CMK (cell line): ENCODE data around the gene C10orf90.

Experiments
- DNase-seq: peaks from one replicate; pipeline ENCODE4 v3.0.0-alpha.2; 2010; ENCODE audit warnings: low read depth

Gene C10orf90

GRCh38 chr10:126670056-126670894 is at the start of gene C10orf90:
C10orf90 (minus strand) TSS chr10:126670693; CDS start chr10:126670480, 213 bp downstream.
- DNase-seq = no peak

- no peak for DNase-seq
Observed at GRCh38 chr10:126716366-126716765, 45.9 kb upstream of the C10orf90 start.

- no peak for DNase-seq
Observed at GRCh38 chr10:126713594-126713993, 43.1 kb upstream of the C10orf90 start.

GRCh38 chr10:126712681-126713080 is 42.2 kb upstream of the C10orf90 start:
- no peak for DNase-seq

GRCh38 chr10:126705951-126706565 is 35.6 kb upstream of the C10orf90 start:
- DNase-seq = no peak

GRCh38 chr10:126705131-126705530 is 34.6 kb upstream of the C10orf90 start:
- DNase-seq = no peak

GRCh38 chr10:126704649-126705048 is 34.2 kb upstream of the C10orf90 start:
- DNase-seq = no peak

- no peak for DNase-seq
Observed at GRCh38 chr10:126702181-126702580, 31.7 kb upstream of the C10orf90 start.

- DNase-seq = no peak
Observed at GRCh38 chr10:126701526-126701925, 31.0 kb upstream of the C10orf90 start.

- DNase-seq = no peak
Observed at GRCh38 chr10:126696684-126697083, 26.2 kb upstream of the C10orf90 start.

GRCh38 chr10:126691456-126691855 is 21.0 kb upstream of the C10orf90 start:
- DNase-seq = no peak

- DNase-seq = no peak
Observed at GRCh38 chr10:126690534-126690933, 20.0 kb upstream of the C10orf90 start.

GRCh38 chr10:126689461-126689994 is 19.0 kb upstream of the C10orf90 start:
- no peak for DNase-seq

- no peak for DNase-seq
Observed at GRCh38 chr10:126687121-126687606, 16.7 kb upstream of the C10orf90 start.

- no peak for DNase-seq
Observed at GRCh38 chr10:126686719-126687118, 16.2 kb upstream of the C10orf90 start.

GRCh38 chr10:126686268-126686667 is 15.8 kb upstream of the C10orf90 start:
- no peak for DNase-seq

GRCh38 chr10:126685756-126686155 is 15.3 kb upstream of the C10orf90 start:
- DNase-seq = no peak

GRCh38 chr10:126684171-126684745 is 13.8 kb upstream of the C10orf90 start:
- DNase-seq = no peak

GRCh38 chr10:126683466-126683865 is 13.0 kb upstream of the C10orf90 start:
- DNase-seq = no peak

GRCh38 chr10:126675656-126676438 is 5.4 kb upstream of the C10orf90 start:
- DNase-seq = no peak

GRCh38 chr10:126674741-126675515 is 4.4 kb upstream of the C10orf90 start:
- DNase-seq = no peak
